ENCODE results near the gene DNM2.

DNM2 gene

GRCh38 chr19:10760273-10760944 is 42.5 kb downstream of the DNM2 start:
- H3K27me3 ChIP-seq (replicated peaks; ENCODE audit: insufficient read depth, low read length) = no peaks in the 10 kb centered on the region

GRCh38 chr19:10761443-10762250 is 43.8 kb downstream of the DNM2 start:
- TF ChIP-seq CTCF (IDR thresholded peaks at IDR 0.05; ENCODE audit: low read length) (no peak), EZH2 (optimal IDR thresholded peaks at IDR 0.05; ENCODE audit: low read depth, low read length) (no peak), EZH2phosphoT487 (IDR thresholded peaks at IDR 0.05; ENCODE audit: low read length) (no peak)
- H3K27me3 ChIP-seq (replicated peaks; ENCODE audit: insufficient read depth, low read length) = no peaks in the 10 kb centered on the region
- H3K4me2 ChIP-seq (ENCODE audit: low read depth, low read length) = no peak overlapping the region
- no peak overlapping the region for H2AFZ ChIP-seq (ENCODE audit: low read length)
- no peak overlapping the region for H3K4me3 ChIP-seq (ENCODE audit: low read length)
- no peaks in the 10 kb centered on the region for H3K9me2 ChIP-seq (replicated peaks; ENCODE audit: insufficient read depth, low read length)
- H3K36me3 ChIP-seq (replicated peaks; ENCODE audit: insufficient read depth, low read length) = 0 out of 2 replicates have a peak, but pooled peaks cover 8% of the 10 kb centered on the region
- H3F3A ChIP-seq (ENCODE audit: insufficient read depth, low read length) = peaks cover 19% of the 10 kb centered on the region
- no peak overlapping the region for H3K9ac ChIP-seq (ENCODE audit: low read length)
- no peaks in the 10 kb centered on the region for H3K9me3 ChIP-seq (replicated peaks; ENCODE audit: insufficient read depth, low read length)
- H4K20me1 ChIP-seq (ENCODE audit: insufficient read depth, low read length) = no peaks in the 10 kb centered on the region
- H3K27ac ChIP-seq (ENCODE audit: low read length) = no peak overlapping the region
- peaks cover 20% of the 10 kb centered on the region for H3K4me1 ChIP-seq (ENCODE audit: low read length)
- H3K79me2 ChIP-seq (ENCODE audit: low read length) = peaks cover 69% of the 10 kb centered on the region
- no peak for DNase-seq

More at GRCh38 chr19:10760273-10760944, 42.5 kb downstream of the DNM2 start:
- Histone ChIP-seq H3K36me3 (replicated peaks; ENCODE audit: insufficient read depth, low read length) (0 out of 2 replicates have a peak, but pooled peaks cover 8% of the 10 kb centered on the region), H3K9me2 (replicated peaks; ENCODE audit: insufficient read depth, low read length) (no peaks in the 10 kb centered on the region), H3K4me2 (ENCODE audit: low read depth, low read length) (peak overlapping the region; percentile 82; the same call in 1 of the 2 replicates), H3K9me3 (replicated peaks; ENCODE audit: insufficient read depth, low read length) (no peaks in the 10 kb centered on the region), H3K27ac (ENCODE audit: low read length) (peak overlapping the region; percentile 77; the same call in 1 of the 2 replicates), H3K4me1 (ENCODE audit: low read length) (peaks cover 20% of the 10 kb centered on the region), H3F3A (ENCODE audit: insufficient read depth, low read length) (peaks cover 19% of the 10 kb centered on the region), H4K20me1 (ENCODE audit: insufficient read depth, low read length) (no peaks in the 10 kb centered on the region), H3K79me2 (ENCODE audit: low read length) (peaks cover 69% of the 10 kb centered on the region), H3K9ac (ENCODE audit: low read length) (no peak overlapping the region), H2AFZ (ENCODE audit: low read length) (no peak overlapping the region), H3K4me3 (ENCODE audit: low read length) (no peak overlapping the region)
- TF ChIP-seq EZH2 (optimal IDR thresholded peaks at IDR 0.05; ENCODE audit: low read depth, low read length) (no peak), CTCF (IDR thresholded peaks at IDR 0.05; ENCODE audit: low read length) (no peak), EZH2phosphoT487 (IDR thresholded peaks at IDR 0.05; ENCODE audit: low read length) (no peak)
- no peak for DNase-seq

- Histone ChIP-seq H2AFZ (ENCODE audit: low read length) (no peak overlapping the region), H3K79me2 (ENCODE audit: low read length) (peaks cover 64% of the 10 kb centered on the region), H3K4me1 (ENCODE audit: low read length) (peaks cover 20% of the 10 kb centered on the region), H4K20me1 (ENCODE audit: insufficient read depth, low read length) (no peaks in the 10 kb centered on the region), H3K9ac (ENCODE audit: low read length) (no peak overlapping the region), H3F3A (ENCODE audit: insufficient read depth, low read length) (peaks cover 19% of the 10 kb centered on the region), H3K4me2 (ENCODE audit: low read depth, low read length) (no peak overlapping the region), H3K4me3 (ENCODE audit: low read length) (no peak overlapping the region), H3K36me3 (replicated peaks; ENCODE audit: insufficient read depth, low read length) (0 out of 2 replicates have a peak, but pooled peaks cover 8% of the 10 kb centered on the region), H3K9me2 (replicated peaks; ENCODE audit: insufficient read depth, low read length) (no peaks in the 10 kb centered on the region), H3K27ac (ENCODE audit: low read length) (no peak overlapping the region), H3K27me3 (replicated peaks; ENCODE audit: insufficient read depth, low read length) (no peaks in the 10 kb centered on the region), H3K9me3 (replicated peaks; ENCODE audit: insufficient read depth, low read length) (no peaks in the 10 kb centered on the region)
- TF ChIP-seq CTCF (IDR thresholded peaks at IDR 0.05; ENCODE audit: low read length) = no peak
- DNase-seq = no peak
Measured at GRCh38 chr19:10762656-10763055, 44.8 kb downstream of the DNM2 start.
